ENCODE data around the gene CHCHD3.

CHCHD3 gene

GRCh38 chr7:132939495-132939894, 142.4 kb downstream of the CHCHD3 start:
- CTCF ChIA-PET = no interaction called here
- no peak for DNase-seq (ENCODE audit: extremely low spot score)
- no peak for TF ChIP-seq CTCF (IDR thresholded peaks at IDR 0.05; ENCODE audit: control extremely low read depth, extremely low read depth, low read depth, missing control alignments)
- POLR2A ChIA-PET = no interaction called here

GRCh38 chr7:132937286-132937685, 144.6 kb downstream of the CHCHD3 start:
- ChIA-PET CTCF (no interaction called here), POLR2A (no interaction called here)
- no peak for DNase-seq (ENCODE audit: extremely low spot score)
- TF ChIP-seq CTCF (IDR thresholded peaks at IDR 0.05; ENCODE audit: control extremely low read depth, extremely low read depth, low read depth, missing control alignments) = no peak

- POLR2A ChIA-PET = no interaction called here
- no peak for TF ChIP-seq CTCF (IDR thresholded peaks at IDR 0.05; ENCODE audit: control extremely low read depth, extremely low read depth, low read depth, missing control alignments)
- no peak for DNase-seq (ENCODE audit: extremely low spot score)
- CTCF ChIA-PET = no interaction called here
Measured at GRCh38 chr7:132935608-132936007, 146.3 kb downstream of the CHCHD3 start.

GRCh38 chr7:132934017-132934416, 147.9 kb downstream of the CHCHD3 start:
- no peak for TF ChIP-seq CTCF (IDR thresholded peaks at IDR 0.05; ENCODE audit: control extremely low read depth, extremely low read depth, low read depth, missing control alignments)
- ChIA-PET POLR2A (no interaction called here), CTCF (no interaction called here)
- DNase-seq (ENCODE audit: extremely low spot score) = no peak

GRCh38 chr7:132933072-132933458, 148.8 kb downstream of the CHCHD3 start:
- DNase-seq (ENCODE audit: extremely low spot score) = no peak
- CTCF ChIA-PET = interaction anchor here (1.1 kb wide), 1 partner anchor 33 kb away, joined by 4 read pairs; no protein-coding TSS in a partner anchor
- POLR2A ChIA-PET = no interaction called here
- no peak for TF ChIP-seq CTCF (IDR thresholded peaks at IDR 0.05; ENCODE audit: control extremely low read depth, extremely low read depth, low read depth, missing control alignments)

- CTCF ChIA-PET = interaction anchor here (0.8 to 1.1 kb wide), 2 partner anchors 33 to 60 kb away, joined by 3 to 4 read pairs; no protein-coding TSS in a partner anchor
- no peak for DNase-seq (ENCODE audit: extremely low spot score)
- TF ChIP-seq CTCF (IDR thresholded peaks at IDR 0.05; ENCODE audit: control extremely low read depth, extremely low read depth, low read depth, missing control alignments) = no peak
- POLR2A ChIA-PET = no interaction called here
Measured at GRCh38 chr7:132932296-132933071, 149.4 kb downstream of the CHCHD3 start.
